Immature natural killer cell (primary cell): Measurements from ENCODE around the gene NRG2. TPM values are rescaled to one million over a fixed set of nuclear protein-coding genes. Genes with fewer than 3 reads are reported as not detected.

ENCODE experiments used
- DNase-seq, 3 donors: peaks; one replicate each; pipeline ENCODE4 v3.0.0; 2022; ENCODE audit warnings: mixed read lengths in 1 of 3
- H3K27ac Mint-ChIP-seq, 6 donors: one replicate each; pipeline ENCODE4 v1.8.0; 2020; ENCODE audit warnings: mixed read lengths in 6 of 6, mild to moderate bottlenecking in 5 of 6, inconsistent platforms in 4 of 6, moderate library complexity in 3 of 6
- H3K27me3 Mint-ChIP-seq, 3 donors: one replicate each; pipeline ENCODE4 v1.8.0; 2020 to 2021; ENCODE audit warnings: low read depth in 3 of 3, mild to moderate bottlenecking in 3 of 3, mixed read lengths in 3 of 3, moderate library complexity in 3 of 3, inconsistent platforms in 1 of 3
- H3K36me3 Mint-ChIP-seq, 3 donors: one replicate each; pipeline ENCODE4 v1.8.0; 2020; ENCODE audit warnings: mixed read lengths in 3 of 3, inconsistent platforms in 2 of 3, mild to moderate bottlenecking in 2 of 3
- H3K4me1 Mint-ChIP-seq, 2 donors: one replicate each; pipeline ENCODE4 v1.8.0; 2020; ENCODE audit warnings: inconsistent platforms in 2 of 2, mild to moderate bottlenecking in 2 of 2, mixed read lengths in 2 of 2, moderate library complexity in 1 of 2
- H3K4me3 Mint-ChIP-seq, 5 donors: one replicate each; pipeline ENCODE4 v1.8.0; 2020; ENCODE audit warnings: mild to moderate bottlenecking in 5 of 5, mixed read lengths in 5 of 5, inconsistent platforms in 3 of 5, moderate library complexity in 3 of 5
- H3K9me3 Mint-ChIP-seq, 6 donors: one replicate each; pipeline ENCODE4 v1.8.0; 2020; ENCODE audit warnings: mild to moderate bottlenecking in 6 of 6, mixed read lengths in 6 of 6, inconsistent platforms in 4 of 6, moderate library complexity in 3 of 6
- polyA plus RNA-seq, 3 donors: library from polyadenylated mRNA; unstranded; fragments of 300-500 nt; fragmentation: Illumina TruSeq; gene quantifications; one replicate each; pipeline ENCODE4 v1.2.3, GENCODE V29; 2021

Gene NRG2
- polyA plus RNA-seq, 3 donors from 2014 or later = 0.08 to 0.21 (median 0.08) TPM

DNA sequence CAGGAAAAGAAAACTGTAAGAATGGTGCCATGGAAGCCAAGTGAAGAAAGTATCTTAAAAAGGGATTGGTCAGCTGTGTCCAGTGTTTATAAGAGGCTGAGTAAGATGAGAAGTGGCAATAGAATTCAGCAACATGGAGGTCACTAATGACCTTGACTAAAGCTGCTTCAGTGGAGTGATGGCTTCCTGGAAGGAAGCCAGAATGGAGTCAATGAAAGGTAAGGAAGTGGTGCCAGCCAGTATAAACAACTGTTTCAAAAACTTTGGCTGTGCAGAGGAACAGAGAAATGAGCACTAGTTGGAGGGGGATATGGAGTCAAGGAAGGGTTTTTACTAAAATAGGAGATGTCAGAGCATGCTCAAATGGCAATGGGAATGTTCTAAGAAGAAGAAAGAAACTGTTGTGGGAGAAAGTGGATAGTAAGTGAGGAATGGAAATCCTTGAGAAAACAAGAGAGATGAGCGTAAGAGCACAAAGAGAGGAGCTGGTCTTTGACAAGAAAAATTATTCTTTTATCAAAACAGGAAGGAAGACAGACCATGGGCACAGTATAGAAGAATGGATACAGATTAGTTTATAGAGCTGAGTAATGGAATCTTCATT is 11.1 kb upstream of the NRG2 start:
- Mint-ChIP-seq H3K4me3 (no peak overlapping the region), H3K27ac (no peak overlapping the region), H3K27me3 (peaks cover 0 to 1% (median 0%) of the 10 kb centered on the region in 3 donors), H3K4me1 (no peaks in the 10 kb centered on the region), H3K36me3 (no peaks in the 10 kb centered on the region), H3K9me3 (no peaks in the 10 kb centered on the region)
- no peak for DNase-seq

DNA sequence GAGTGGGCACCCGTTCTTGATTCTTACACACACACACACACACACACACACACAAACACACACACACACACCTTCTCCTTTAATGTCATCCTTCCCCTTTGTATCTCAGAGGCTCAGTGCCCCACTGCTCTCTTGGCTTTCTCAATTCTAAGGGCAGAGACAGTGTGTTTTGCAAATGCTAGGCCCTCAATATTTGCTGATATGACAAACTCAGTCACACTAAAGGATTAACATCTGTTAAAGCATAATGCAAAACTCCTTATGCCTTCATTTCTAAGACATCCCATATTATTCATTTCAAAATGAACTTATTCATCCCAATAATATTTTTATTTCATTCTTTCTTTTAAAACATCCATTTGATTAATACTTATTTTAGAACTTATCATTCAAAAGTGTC is 8.9 kb upstream of the NRG2 start:
- Mint-ChIP-seq H3K4me3 (no peak overlapping the region), H3K27ac (no peak overlapping the region), H3K36me3 (no peaks in the 10 kb centered on the region), H3K4me1 (no peaks in the 10 kb centered on the region), H3K27me3 (peaks cover 0 to 9% (median 5%) of the 10 kb centered on the region in 3 donors), H3K9me3 (no peaks in the 10 kb centered on the region)
- no peak for DNase-seq

DNA sequence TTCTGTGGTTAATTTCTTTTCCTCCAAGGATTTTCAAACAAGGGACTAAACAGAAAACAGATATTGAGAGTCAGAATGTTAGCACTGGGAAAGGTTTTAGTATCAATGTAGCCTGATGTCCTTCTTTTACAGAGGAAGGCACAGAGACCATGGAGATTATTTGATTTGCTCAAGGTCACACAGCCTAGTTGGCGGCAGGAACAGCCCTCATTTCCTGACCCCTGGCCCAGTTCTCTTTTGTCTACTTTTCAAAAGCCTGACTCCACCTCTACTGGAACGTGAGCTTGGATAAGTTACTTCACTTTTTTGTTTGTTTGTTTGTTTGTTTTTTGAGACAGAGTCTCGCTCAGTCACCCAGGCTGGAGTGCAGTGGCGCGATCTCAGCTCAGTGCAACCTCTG is 6.6 kb upstream of the NRG2 start:
- Mint-ChIP-seq H3K27me3 (peaks cover 0 to 18% (median 6%) of the 10 kb centered on the region in 3 donors), H3K4me3 (no peak overlapping the region), H3K4me1 (no peaks in the 10 kb centered on the region), H3K36me3 (no peaks in the 10 kb centered on the region), H3K9me3 (peaks cover 0 to 7% (median 0%) of the 10 kb centered on the region in 6 donors), H3K27ac (no peak overlapping the region)
- no peak for DNase-seq

DNA sequence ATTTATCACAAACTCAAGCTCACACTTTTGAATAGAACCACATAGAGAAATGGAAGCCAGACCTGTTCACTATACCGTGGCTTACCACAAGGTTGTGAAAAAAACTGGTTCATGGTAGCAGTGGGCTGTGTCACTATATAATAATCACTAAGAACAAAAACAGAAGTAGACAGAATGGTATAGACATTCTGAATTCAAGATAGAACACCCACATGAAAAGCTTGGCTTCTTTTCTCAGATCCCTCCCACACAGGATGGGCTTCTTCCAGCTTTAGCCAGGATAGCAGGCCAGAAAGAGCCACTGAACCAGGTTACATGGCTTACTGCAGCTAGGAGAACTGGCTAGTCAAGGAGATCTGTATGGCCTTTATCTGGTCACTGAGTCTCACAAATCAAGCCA is 6.1 kb upstream of the NRG2 start:
- Mint-ChIP-seq H3K27me3 (peaks cover 2 to 23% (median 9%) of the 10 kb centered on the region in 3 donors), H3K27ac (no peak overlapping the region), H3K9me3 (peaks cover 0 to 7% (median 0%) of the 10 kb centered on the region in 6 donors), H3K4me1 (peaks cover 4 to 5% of the 10 kb centered on the region in 2 donors), H3K36me3 (no peaks in the 10 kb centered on the region), H3K4me3 (no peak overlapping the region)
- DNase-seq = no peak

DNA sequence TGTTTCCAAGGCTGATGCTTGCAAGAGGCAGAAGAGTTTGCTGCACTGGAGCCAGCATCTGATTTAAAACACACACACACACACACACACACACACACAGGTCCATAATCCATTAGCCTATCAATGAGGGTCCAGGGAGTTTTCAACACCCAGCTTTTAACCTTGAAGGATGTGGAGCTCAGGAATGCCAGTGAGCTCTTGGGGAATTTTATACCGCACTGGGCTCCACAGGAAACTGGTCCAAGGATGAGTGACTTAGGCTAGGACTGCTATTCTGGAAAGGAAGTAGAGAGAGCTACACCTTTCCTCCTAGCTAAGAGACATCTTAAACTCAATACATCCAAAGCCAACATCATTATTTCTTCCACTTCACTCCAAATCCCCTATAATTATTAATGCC is 942 bp upstream of the NRG2 start:
- no peak for DNase-seq
- Mint-ChIP-seq H3K36me3 (no peaks in the 10 kb centered on the region), H3K27me3 (peaks cover 17 to 44% (median 27%) of the 10 kb centered on the region in 3 donors), H3K27ac (no peak overlapping the region), H3K4me1 (peaks cover 22% of the 10 kb centered on the region in 2 donors), H3K4me3 (peak overlapping the region; percentile 23 to 79 (median 68)), H3K9me3 (peaks cover 0 to 7% (median 0%) of the 10 kb centered on the region in 6 donors)

DNA sequence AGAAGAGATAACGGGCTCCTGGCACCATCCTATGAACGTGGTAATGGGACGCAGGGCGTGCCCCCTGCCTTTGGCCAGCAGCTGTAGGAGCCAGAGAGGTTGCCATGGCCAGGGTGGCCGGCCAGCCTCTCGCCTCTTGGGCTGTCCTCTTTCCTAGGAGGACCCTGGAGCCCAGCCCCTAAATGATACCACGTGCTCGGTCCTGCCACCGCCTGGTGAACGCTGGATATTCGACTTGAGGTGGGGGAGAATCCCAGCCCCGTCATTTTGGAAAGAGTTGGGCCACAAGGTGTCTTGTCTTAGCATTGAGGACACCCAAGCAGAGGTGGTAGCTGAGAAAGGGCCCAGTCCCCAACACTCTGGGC is 391 bp upstream of the NRG2 start:
- Mint-ChIP-seq H3K27ac (no peak overlapping the region), H3K4me1 (peaks cover 25% of the 10 kb centered on the region in 2 donors), H3K9me3 (peaks cover 0 to 7% (median 0%) of the 10 kb centered on the region in 6 donors), H3K27me3 (peaks cover 17 to 40% (median 27%) of the 10 kb centered on the region in 3 donors), H3K36me3 (no peaks in the 10 kb centered on the region), H3K4me3 (peak overlapping the region; percentile 48 to 79 (median 70))
- DNase-seq = no peak

DNA sequence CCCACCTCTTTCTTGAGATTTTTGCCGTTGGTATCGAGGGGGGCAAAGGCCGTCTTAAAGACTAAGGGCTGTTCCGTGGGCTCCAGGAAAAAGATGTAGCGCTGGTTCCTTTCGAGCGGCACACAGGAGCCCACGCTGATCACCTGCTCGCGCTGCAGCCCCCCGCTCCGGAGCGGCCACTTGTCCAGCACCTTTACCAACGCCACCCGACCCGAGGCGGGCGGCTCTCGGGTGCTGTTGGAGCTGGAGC is 781 bp downstream of the NRG2 start:
- peak overlapping the region in 3 of 5 donors; percentile 48 to 60 (median 58) for H3K4me3 Mint-ChIP-seq
- no peak overlapping the region for H3K27ac Mint-ChIP-seq
- H3K9me3 Mint-ChIP-seq = peaks cover 0 to 7% (median 0%) of the 10 kb centered on the region in 6 donors
- H3K27me3 Mint-ChIP-seq = peaks cover 19 to 39% (median 23%) of the 10 kb centered on the region in 3 donors
- H3K36me3 Mint-ChIP-seq = no peaks in the 10 kb centered on the region
- peaks cover 28 to 30% of the 10 kb centered on the region in 2 donors for H3K4me1 Mint-ChIP-seq
- no peak for DNase-seq

- peaks cover 19 to 36% (median 27%) of the 10 kb centered on the region in 3 donors for H3K27me3 Mint-ChIP-seq
- H3K36me3 Mint-ChIP-seq = no peaks in the 10 kb centered on the region
- no peak for DNase-seq
- H3K27ac Mint-ChIP-seq = no peak overlapping the region
- peak overlapping the region; percentile 63 to 89 (median 82) for H3K4me3 Mint-ChIP-seq
- H3K4me1 Mint-ChIP-seq = peaks cover 28 to 30% of the 10 kb centered on the region in 2 donors
- H3K9me3 Mint-ChIP-seq = peaks cover 0 to 7% (median 0%) of the 10 kb centered on the region in 6 donors
Measured at GRCh38 chr5:140041492-140042392, 1.4 kb downstream of the NRG2 start.

- peaks cover 28 to 30% of the 10 kb centered on the region in 2 donors for H3K4me1 Mint-ChIP-seq
- H3K36me3 Mint-ChIP-seq = no peaks in the 10 kb centered on the region
- no peak overlapping the region for H3K27ac Mint-ChIP-seq
- DNase-seq = no peak
- H3K27me3 Mint-ChIP-seq = peaks cover 19 to 39% (median 27%) of the 10 kb centered on the region in 3 donors
- H3K4me3 Mint-ChIP-seq = peak overlapping the region; percentile 63 to 89 (median 82)
- H3K9me3 Mint-ChIP-seq = peaks cover 0 to 7% (median 0%) of the 10 kb centered on the region in 6 donors
Measured at GRCh38 chr5:140041099-140041491, 2.0 kb downstream of the NRG2 start.

- Mint-ChIP-seq H3K27me3 (peaks cover 19 to 36% (median 28%) of the 10 kb centered on the region in 3 donors), H3K4me3 (peak overlapping the region in 1 of 5 donors; percentile 2), H3K36me3 (no peaks in the 10 kb centered on the region), H3K4me1 (peaks cover 28 to 30% of the 10 kb centered on the region in 2 donors), H3K27ac (no peak overlapping the region), H3K9me3 (peaks cover 0 to 2% (median 0%) of the 10 kb centered on the region in 6 donors)
- DNase-seq = no peak
Measured at GRCh38 chr5:140040358-140040757, 2.7 kb downstream of the NRG2 start.

DNA sequence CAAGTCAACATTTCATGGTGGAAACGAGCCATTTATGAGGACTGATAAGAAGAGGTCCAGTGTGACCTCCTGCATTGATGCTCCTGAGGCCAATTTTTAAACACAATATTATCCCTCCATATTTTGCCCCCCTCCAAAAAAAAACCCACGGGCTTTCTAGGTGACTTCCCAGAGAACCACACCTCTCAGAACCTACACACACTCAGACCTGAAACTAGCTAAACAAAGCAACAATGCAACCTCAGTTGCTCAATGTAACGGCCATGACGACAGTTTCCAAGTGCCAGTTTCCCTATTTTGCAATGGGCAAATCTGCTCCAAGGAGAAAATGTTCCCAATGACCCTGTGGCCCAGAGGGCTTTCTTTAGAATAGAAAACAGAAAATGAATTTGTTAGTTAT is 3.5 kb downstream of the NRG2 start:
- Mint-ChIP-seq H3K36me3 (no peaks in the 10 kb centered on the region), H3K4me1 (peaks cover 28 to 29% of the 10 kb centered on the region in 2 donors), H3K9me3 (no peaks in the 10 kb centered on the region), H3K27ac (no peak overlapping the region), H3K4me3 (no peak overlapping the region), H3K27me3 (peaks cover 20 to 30% (median 30%) of the 10 kb centered on the region in 3 donors)
- DNase-seq = no peak

DNA sequence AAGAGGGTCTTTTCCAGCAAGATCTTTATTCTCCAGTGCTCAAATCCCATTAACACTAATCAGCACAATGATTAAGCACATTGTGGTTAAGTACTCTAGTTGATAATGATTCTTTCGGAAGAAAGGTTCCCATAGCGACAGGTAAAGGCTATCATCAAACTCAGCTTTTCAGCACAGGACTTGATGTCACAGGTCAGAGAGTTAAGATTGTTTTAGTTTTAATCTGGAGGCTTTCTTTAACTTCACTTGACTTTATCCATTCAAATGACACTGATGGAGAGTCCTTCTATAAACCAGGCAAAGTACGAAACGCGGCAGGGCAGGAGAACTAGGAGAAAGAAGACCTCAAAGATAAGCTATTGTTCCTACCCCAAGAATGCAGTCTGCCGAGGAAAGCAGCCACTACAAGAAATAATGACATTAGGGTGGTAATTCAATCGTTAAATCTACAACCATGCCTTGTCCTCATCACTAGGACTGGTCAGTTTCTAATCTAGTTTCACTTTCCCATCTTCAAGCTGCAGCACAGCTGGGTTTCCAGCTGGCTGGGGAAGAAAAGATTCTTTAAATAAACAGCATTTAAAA is 4.6 kb downstream of the NRG2 start:
- Mint-ChIP-seq H3K27me3 (peaks cover 16 to 22% (median 21%) of the 10 kb centered on the region in 3 donors), H3K27ac (no peak overlapping the region), H3K4me3 (peak overlapping the region; percentile 23 to 75 (median 57)), H3K36me3 (no peaks in the 10 kb centered on the region), H3K4me1 (peaks cover 19 to 22% of the 10 kb centered on the region in 2 donors), H3K9me3 (no peaks in the 10 kb centered on the region)
- DNase-seq = no peak

- peaks cover 14 to 21% (median 20%) of the 10 kb centered on the region in 3 donors for H3K27me3 Mint-ChIP-seq
- H3K36me3 Mint-ChIP-seq = no peaks in the 10 kb centered on the region
- H3K4me1 Mint-ChIP-seq = peaks cover 14 to 17% of the 10 kb centered on the region in 2 donors
- H3K4me3 Mint-ChIP-seq = no peak overlapping the region
- no peak for DNase-seq
- no peak overlapping the region for H3K27ac Mint-ChIP-seq
- no peaks in the 10 kb centered on the region for H3K9me3 Mint-ChIP-seq
Measured at GRCh38 chr5:140037012-140037411, 6.1 kb downstream of the NRG2 start.

DNA sequence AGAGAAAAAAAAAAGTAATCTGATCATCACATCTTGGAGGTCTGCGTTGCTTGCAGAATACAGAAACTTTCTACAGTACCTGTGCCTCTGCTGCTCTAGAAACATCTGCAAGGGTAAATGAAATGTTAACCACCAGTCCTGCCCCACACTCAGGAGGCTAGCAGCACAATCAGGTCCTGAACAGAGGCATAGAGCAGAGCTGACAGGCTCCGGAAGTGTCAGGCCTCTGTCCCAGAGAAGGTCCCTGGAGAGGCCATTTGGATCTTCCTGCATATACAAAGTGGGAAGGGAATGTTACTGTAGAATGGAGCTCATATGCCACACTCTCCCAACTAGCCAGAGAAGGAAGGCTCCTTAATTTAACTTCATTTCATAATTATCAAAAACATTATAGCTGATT is 7.2 kb downstream of the NRG2 start:
- H3K4me3 Mint-ChIP-seq = no peak overlapping the region
- no peak overlapping the region for H3K27ac Mint-ChIP-seq
- no peaks in the 10 kb centered on the region for H3K9me3 Mint-ChIP-seq
- H3K27me3 Mint-ChIP-seq = peaks cover 10 to 17% (median 17%) of the 10 kb centered on the region in 3 donors
- H3K36me3 Mint-ChIP-seq = no peaks in the 10 kb centered on the region
- peaks cover 6 to 8% of the 10 kb centered on the region in 2 donors for H3K4me1 Mint-ChIP-seq
- DNase-seq = no peak
